Type B pancreatic cell (in vitro differentiated cells): ENCODE data around the gene PRRG4. TPM values are rescaled to one million over a fixed set of nuclear protein-coding genes. Genes with fewer than 3 reads are reported as not detected.
"Not testable (repeated sequence)": the region's sequence is repeated elsewhere in the genome, so short reads cannot be mapped to it uniquely, and the experiment has no call there.

Experiments used
- DNase-seq: peaks from one replicate; pipeline ENCODE4 v3.0.0; 2021; ENCODE audit warnings: mixed read lengths; ENCODE audit not compliant: unreplicated experiment; ENCODE audit errors: extremely low spot score
- H3K27ac Mint-ChIP-seq: 2 replicates; pipeline ENCODE4 v1.8.0; 2021; ENCODE audit warnings: mild to moderate bottlenecking, mixed read lengths
- H3K27me3 Mint-ChIP-seq: 2 replicates; pipeline ENCODE4 v1.8.0; 2021; ENCODE audit warnings: mixed read lengths
- H3K36me3 Mint-ChIP-seq: 2 replicates; pipeline ENCODE4 v1.8.0; 2021; ENCODE audit warnings: mixed read lengths
- H3K4me1 Mint-ChIP-seq: one replicate; pipeline ENCODE4 v1.8.0; 2021; ENCODE audit warnings: mixed read lengths; ENCODE audit not compliant: unreplicated experiment
- H3K4me3 Mint-ChIP-seq: 2 replicates; pipeline ENCODE4 v1.8.0; 2021; ENCODE audit warnings: mild to moderate bottlenecking, mixed read lengths
- H3K9me3 Mint-ChIP-seq: 2 replicates; pipeline ENCODE4 v1.8.0; 2021; ENCODE audit warnings: mixed read lengths
- CTCF ChIP-seq: fragments of 200-600 bp; sonication (generic); conservative IDR thresholded peaks from 2 replicates; pipeline ENCODE4 v1.5.0; 2021; ENCODE audit warnings: antibody characterized with exemption, mild to moderate bottlenecking
- long read RNA-seq: library from polyadenylated mRNA; unstranded; transcript quantifications from one replicate; pipeline ENCODE4 v2.0.0, GENCODE V29; 2020
- total RNA-seq: library from RNA; stranded (reverse); gene quantifications from 2 replicates; pipeline ENCODE4 v1.2.1, GENCODE V29; 2021; ENCODE audit warnings: low replicate concordance

Gene PRRG4
- 6.0 and 18.8 TPM in 2 replicates for total RNA-seq
- long read RNA-seq, full-length matches to known transcripts = 11 of 16 reads
- long read RNA-seq, partial matches to known transcripts = 1 of 16 reads
- long read RNA-seq, other reads (novel, unspliced or antisense) = 4 of 16 reads

- peak; percentile 74 for DNase-seq
- Mint-ChIP-seq H3K9me3 (no peaks in the 10 kb centered on the region), H3K27ac (peak within 1 kb of the TSS; percentile 97), H3K4me3 (peak within 1 kb of the TSS; percentile 94), H3K4me1 (peaks cover 17% of the 10 kb centered on the region), H3K36me3 (no peaks in the 10 kb centered on the region), H3K27me3 (peaks cover 37% of the 10 kb centered on the region)
- no peak for TF ChIP-seq CTCF
Measured at GRCh38 chr11:32829680-32830412, at the start of gene PRRG4. Gene PRRG4, plus strand, starts transcription at chr11:32829927. Its CDS starts 603 bp downstream, at chr11:32830530.

GRCh38 chr11:32780839-32781238 is 48.9 kb upstream of the PRRG4 start:
- H3K4me3 Mint-ChIP-seq, DNase-seq, H3K4me1 Mint-ChIP-seq, H3K27ac Mint-ChIP-seq, H3K36me3 Mint-ChIP-seq, H3K9me3 Mint-ChIP-seq, H3K27me3 Mint-ChIP-seq: not testable (repeated sequence)

- peaks cover 4% of the 10 kb centered on the region for H3K27me3 Mint-ChIP-seq
- H3K4me1 Mint-ChIP-seq = no peaks in the 10 kb centered on the region
- no peak overlapping the region for H3K27ac Mint-ChIP-seq
Measured at GRCh38 chr11:32781721-32782120, 48.0 kb upstream of the PRRG4 start.

GRCh38 chr11:32785262-32785661 is 44.5 kb upstream of the PRRG4 start:
- H3K4me3 Mint-ChIP-seq = no peak overlapping the region
- DNase-seq = no peak
- H3K4me1 Mint-ChIP-seq = no peaks in the 10 kb centered on the region
- H3K27ac Mint-ChIP-seq = no peak overlapping the region
- no peaks in the 10 kb centered on the region for H3K36me3 Mint-ChIP-seq
- H3K9me3 Mint-ChIP-seq = no peaks in the 10 kb centered on the region
- peaks cover 7% of the 10 kb centered on the region for H3K27me3 Mint-ChIP-seq
- TF ChIP-seq CTCF = no peak

More at GRCh38 chr11:32781721-32782120, 48.0 kb upstream of the PRRG4 start:
- H3K4me3 Mint-ChIP-seq = no peak overlapping the region
- H3K9me3 Mint-ChIP-seq = no peaks in the 10 kb centered on the region
- DNase-seq = no peak
- TF ChIP-seq CTCF = no peak
- H3K36me3 Mint-ChIP-seq = no peaks in the 10 kb centered on the region

GRCh38 chr11:32786811-32787210 is 42.9 kb upstream of the PRRG4 start:
- no peak for TF ChIP-seq CTCF
- H3K4me1 Mint-ChIP-seq = no peaks in the 10 kb centered on the region
- no peaks in the 10 kb centered on the region for H3K36me3 Mint-ChIP-seq
- H3K27ac Mint-ChIP-seq = no peak overlapping the region
- peaks cover 7% of the 10 kb centered on the region for H3K27me3 Mint-ChIP-seq
- DNase-seq = no peak
- H3K4me3 Mint-ChIP-seq = no peak overlapping the region
- no peaks in the 10 kb centered on the region for H3K9me3 Mint-ChIP-seq

GRCh38 chr11:32790916-32791315 is 38.8 kb upstream of the PRRG4 start:
- Mint-ChIP-seq H3K27ac (no peak overlapping the region), H3K4me1 (peaks cover 4% of the 10 kb centered on the region), H3K27me3 (peaks cover 19% of the 10 kb centered on the region), H3K9me3 (no peaks in the 10 kb centered on the region), H3K4me3 (no peak overlapping the region), H3K36me3 (no peaks in the 10 kb centered on the region)
- no peak for TF ChIP-seq CTCF
- no peak for DNase-seq
